Activated naive CD4-positive, alpha-beta T cell treated with anti-CD3 and anti-CD28 coated beads, Interleukin-2, amount 50 U/mL, for 24 hours (primary cell): Measurements from ENCODE around the gene CRHR1.

ENCODE experiments used
- H3K27ac Mint-ChIP-seq: one replicate; pipeline ENCODE4 v1.8.0; 2021; ENCODE audit warnings: mild to moderate bottlenecking, mixed read lengths
- H3K27me3 Mint-ChIP-seq: one replicate; pipeline ENCODE4 v1.8.0; 2021; ENCODE audit warnings: mixed read lengths
- H3K36me3 Mint-ChIP-seq: one replicate; pipeline ENCODE4 v1.8.0; 2021; ENCODE audit warnings: mixed read lengths
- H3K4me1 Mint-ChIP-seq: one replicate; pipeline ENCODE4 v1.8.0; 2021; ENCODE audit warnings: mixed read lengths
- H3K4me3 Mint-ChIP-seq: one replicate; pipeline ENCODE4 v1.8.0; 2021; ENCODE audit warnings: mild to moderate bottlenecking, mixed read lengths
- H3K9me3 Mint-ChIP-seq: one replicate; pipeline ENCODE4 v1.8.0; 2021; ENCODE audit warnings: mixed read lengths

The CRHR1 gene

DNA sequence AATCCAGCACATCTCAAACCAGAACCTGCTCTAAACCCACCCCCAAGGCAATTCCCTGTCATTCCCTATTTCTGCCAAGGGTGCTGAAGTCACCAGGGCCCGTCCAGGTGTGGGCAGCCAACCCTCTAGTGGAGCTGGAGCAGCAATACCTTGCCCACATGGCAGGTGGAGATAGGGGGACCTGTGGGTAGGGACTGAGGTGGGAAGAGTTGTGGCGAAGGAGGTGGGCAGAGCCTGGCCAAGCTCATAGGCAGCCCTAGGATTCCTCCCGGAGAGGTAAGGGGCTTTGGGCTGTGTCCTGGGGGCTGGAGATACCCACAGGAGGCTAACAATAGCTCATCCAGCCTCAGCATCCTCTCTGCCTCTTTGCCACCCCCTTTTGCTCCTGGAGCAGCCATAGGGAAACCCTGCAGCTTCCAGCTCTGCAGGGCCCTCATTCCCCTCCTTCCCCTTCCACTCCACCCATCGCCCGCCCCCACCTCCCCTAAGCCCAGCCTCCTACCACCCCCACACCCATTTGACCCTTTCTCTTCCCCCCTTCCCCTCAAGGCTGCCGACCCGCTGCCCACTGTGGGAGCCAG, 30.4 kb upstream of the CRHR1 start:
- Mint-ChIP-seq H3K4me1 (no peaks in the 10 kb centered on the region), H3K27ac (no peak overlapping the region), H3K27me3 (peaks cover 11% of the 10 kb centered on the region), H3K9me3 (no peaks in the 10 kb centered on the region), H3K4me3 (no peak overlapping the region), H3K36me3 (no peaks in the 10 kb centered on the region)

DNA sequence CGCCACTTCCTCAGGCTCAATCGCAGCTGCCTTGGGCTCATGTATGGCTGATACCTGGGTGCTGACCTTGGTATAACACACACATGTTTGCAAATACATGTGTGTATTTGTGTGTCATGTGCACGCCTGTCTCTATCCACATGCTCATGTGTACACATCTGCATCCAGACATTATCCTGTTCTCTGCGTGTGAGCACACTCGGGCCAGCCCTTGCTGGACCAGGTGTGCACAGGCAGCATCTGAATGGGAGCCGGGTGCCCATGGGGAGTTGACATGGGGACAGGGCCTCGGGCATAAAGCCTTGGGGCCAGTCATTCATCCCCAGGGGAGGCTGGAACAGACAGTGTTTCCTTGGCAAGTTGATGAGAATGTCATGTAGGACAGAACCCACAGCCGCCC, 29.1 kb upstream of the CRHR1 start:
- no peaks in the 10 kb centered on the region for H3K36me3 Mint-ChIP-seq
- no peaks in the 10 kb centered on the region for H3K4me1 Mint-ChIP-seq
- H3K4me3 Mint-ChIP-seq = no peak overlapping the region
- H3K9me3 Mint-ChIP-seq = no peaks in the 10 kb centered on the region
- H3K27me3 Mint-ChIP-seq = peaks cover 9% of the 10 kb centered on the region
- no peak overlapping the region for H3K27ac Mint-ChIP-seq

DNA sequence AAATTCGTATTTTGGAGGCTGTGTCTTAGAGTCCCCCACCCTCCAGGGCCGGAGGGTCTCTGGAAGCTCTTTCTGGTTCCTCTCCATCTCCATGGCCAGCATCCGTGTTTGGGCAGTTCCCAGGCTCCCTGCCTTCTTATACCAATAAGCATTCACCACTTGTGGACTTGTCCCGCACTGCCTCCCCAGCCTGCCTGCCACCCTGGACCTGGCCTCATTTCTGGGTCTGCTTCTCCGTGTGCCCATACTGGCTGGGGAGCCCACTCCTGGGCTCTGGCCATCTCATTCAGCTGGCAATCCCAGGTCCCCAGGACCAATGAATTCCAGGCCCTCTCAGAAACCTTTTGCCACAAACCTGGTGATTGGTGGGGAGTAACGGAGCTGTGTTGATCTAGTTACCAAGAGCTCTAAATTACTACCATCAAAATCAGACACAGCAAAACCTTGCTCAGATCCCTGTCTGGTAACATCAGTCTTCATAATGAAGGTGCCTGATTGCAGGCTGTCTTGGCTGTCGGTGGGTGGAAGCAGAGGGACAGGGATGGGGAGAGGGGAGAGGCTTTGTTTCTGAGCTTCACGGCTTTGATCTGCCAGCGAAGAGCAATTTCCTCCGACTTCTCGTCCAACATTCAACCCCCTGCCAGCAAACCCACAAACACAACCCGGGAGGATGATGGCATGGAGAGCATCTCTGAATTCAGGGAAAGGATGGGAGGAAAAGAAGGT, 27.7 kb upstream of the CRHR1 start:
- H3K4me1 Mint-ChIP-seq = no peaks in the 10 kb centered on the region
- H3K27ac Mint-ChIP-seq = no peak overlapping the region
- H3K4me3 Mint-ChIP-seq = no peak overlapping the region
- no peaks in the 10 kb centered on the region for H3K9me3 Mint-ChIP-seq
- no peaks in the 10 kb centered on the region for H3K36me3 Mint-ChIP-seq
- peaks cover 9% of the 10 kb centered on the region for H3K27me3 Mint-ChIP-seq

- Mint-ChIP-seq H3K9me3 (no peaks in the 10 kb centered on the region), H3K36me3 (no peaks in the 10 kb centered on the region), H3K27ac (no peak overlapping the region), H3K4me3 (no peak overlapping the region), H3K27me3 (peaks cover 7% of the 10 kb centered on the region), H3K4me1 (no peaks in the 10 kb centered on the region)
Measured at GRCh38 chr17:45757431-45758218, 26.5 kb upstream of the CRHR1 start.

GRCh38 chr17:45758544-45758943, 25.6 kb upstream of the CRHR1 start:
- H3K4me3 Mint-ChIP-seq = no peak overlapping the region
- no peaks in the 10 kb centered on the region for H3K9me3 Mint-ChIP-seq
- no peaks in the 10 kb centered on the region for H3K36me3 Mint-ChIP-seq
- H3K27ac Mint-ChIP-seq = no peak overlapping the region
- peaks cover 5% of the 10 kb centered on the region for H3K27me3 Mint-ChIP-seq
- H3K4me1 Mint-ChIP-seq = no peaks in the 10 kb centered on the region

DNA sequence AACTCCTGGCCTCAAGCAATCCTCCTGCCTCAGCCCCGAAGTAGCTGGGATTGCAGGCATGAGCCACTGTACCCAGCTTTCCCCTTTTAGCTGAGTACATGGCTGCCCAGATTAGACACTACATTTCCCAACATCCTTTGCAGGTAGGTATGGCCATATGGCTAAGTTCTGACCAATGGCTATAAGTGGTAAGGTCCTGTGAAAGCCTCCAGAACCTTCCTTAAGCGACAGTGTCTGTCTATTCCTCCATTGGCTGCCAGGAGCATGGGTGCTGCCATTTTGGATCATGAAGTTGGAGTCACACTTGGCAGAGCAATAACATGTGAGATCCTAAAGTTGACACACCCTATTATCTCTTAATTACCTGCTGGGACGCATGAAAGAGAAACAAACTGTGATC, 24.4 kb upstream of the CRHR1 start:
- Mint-ChIP-seq H3K4me1 (no peaks in the 10 kb centered on the region), H3K9me3 (no peaks in the 10 kb centered on the region), H3K36me3 (no peaks in the 10 kb centered on the region), H3K27me3 (peaks cover 7% of the 10 kb centered on the region), H3K27ac (no peak overlapping the region), H3K4me3 (no peak overlapping the region)

DNA sequence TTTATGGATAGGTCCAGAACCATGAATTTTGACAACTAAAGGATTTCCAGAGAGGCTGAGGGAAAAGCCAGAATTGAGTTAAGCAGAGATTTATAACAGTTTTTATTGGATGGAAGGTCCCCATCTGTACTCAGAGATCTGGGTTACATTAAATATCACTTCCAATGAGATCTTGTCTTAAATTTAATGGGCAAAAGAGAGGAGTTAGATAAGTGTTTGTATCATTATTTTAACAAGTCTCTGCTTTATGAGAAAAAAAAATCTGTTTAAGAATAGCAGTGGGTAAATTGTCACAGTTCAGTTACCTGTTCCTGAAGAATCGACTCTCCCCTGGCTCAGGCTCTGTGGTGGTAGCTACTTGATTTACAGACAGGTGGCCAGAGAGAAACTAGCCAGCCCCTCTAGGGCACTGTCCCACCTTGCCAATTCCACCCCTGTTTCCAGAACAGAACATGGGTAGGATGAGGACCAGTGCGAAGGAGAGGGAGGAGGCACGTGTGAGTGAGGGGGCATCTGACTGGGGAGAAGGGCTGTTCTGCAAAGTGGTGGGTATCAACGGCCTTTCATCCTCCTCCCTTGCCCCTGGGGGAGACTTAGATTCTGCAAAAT, 22.1 kb upstream of the CRHR1 start:
- Mint-ChIP-seq H3K27ac (no peak overlapping the region), H3K9me3 (no peaks in the 10 kb centered on the region), H3K4me1 (no peaks in the 10 kb centered on the region), H3K36me3 (no peaks in the 10 kb centered on the region), H3K4me3 (no peak overlapping the region), H3K27me3 (peaks cover 5% of the 10 kb centered on the region)

GRCh38 chr17:45763182-45763581, 20.9 kb upstream of the CRHR1 start:
- no peaks in the 10 kb centered on the region for H3K4me1 Mint-ChIP-seq
- no peak overlapping the region for H3K27ac Mint-ChIP-seq
- no peaks in the 10 kb centered on the region for H3K9me3 Mint-ChIP-seq
- H3K36me3 Mint-ChIP-seq = no peaks in the 10 kb centered on the region
- no peak overlapping the region for H3K4me3 Mint-ChIP-seq
- peaks cover 5% of the 10 kb centered on the region for H3K27me3 Mint-ChIP-seq

DNA sequence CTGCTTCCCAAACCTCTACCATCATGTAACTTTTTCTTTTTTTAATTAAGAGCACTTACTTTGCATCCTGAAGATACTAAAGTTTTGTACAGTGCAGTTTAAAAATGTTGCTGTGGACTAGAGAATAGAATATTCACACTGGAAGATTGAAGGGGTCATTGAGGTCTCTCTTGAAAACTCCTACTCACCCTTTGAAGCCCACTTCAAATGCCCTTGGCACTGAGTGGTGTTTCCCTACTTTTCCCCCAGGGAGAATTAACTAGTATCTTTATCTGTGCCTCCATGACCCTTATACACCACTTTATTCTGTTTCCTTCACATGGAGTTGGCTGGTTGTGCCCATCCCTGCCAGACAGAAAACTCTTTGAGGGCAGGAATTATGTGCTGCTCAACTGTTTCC, 19.6 kb upstream of the CRHR1 start:
- Mint-ChIP-seq H3K4me1 (no peaks in the 10 kb centered on the region), H3K9me3 (no peaks in the 10 kb centered on the region), H3K27ac (no peak overlapping the region), H3K4me3 (no peak overlapping the region), H3K36me3 (no peaks in the 10 kb centered on the region), H3K27me3 (peaks cover 5% of the 10 kb centered on the region)

- Mint-ChIP-seq H3K4me3 (no peak overlapping the region), H3K27me3 (peaks cover 8% of the 10 kb centered on the region), H3K9me3 (no peaks in the 10 kb centered on the region), H3K27ac (no peak overlapping the region), H3K36me3 (no peaks in the 10 kb centered on the region), H3K4me1 (no peaks in the 10 kb centered on the region)
Measured at GRCh38 chr17:45768000-45768399, 16.1 kb upstream of the CRHR1 start.

DNA sequence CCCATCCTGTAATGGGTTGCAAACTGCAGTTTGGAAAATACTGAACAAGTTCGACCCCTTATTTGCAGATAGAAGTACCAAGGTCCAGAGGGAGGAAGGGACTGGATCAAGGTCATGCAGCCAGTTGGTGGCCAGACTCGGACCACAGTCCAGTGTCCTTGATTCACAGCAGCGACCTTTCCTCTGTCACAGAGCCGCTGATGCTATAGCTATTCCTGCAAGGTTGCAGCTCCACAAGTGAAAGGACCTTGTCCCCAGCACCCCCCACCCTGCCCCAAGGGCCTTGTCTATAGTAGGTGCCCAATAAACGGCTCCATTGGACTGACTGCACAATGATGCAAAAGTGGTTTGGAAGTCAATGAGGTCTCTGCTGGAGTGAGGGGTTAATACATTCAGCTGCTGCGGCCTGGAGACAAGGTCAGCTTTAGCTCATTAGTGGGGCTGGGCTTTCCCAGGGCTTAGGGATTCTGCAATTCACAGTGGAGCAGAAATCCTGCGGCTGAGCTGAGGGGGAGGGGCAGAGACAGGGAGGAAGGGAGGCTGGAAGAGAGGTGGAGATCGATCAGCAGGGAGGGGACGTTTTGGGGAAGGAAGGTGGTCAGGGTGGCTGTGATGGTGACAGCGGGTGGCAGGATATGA, 13.4 kb upstream of the CRHR1 start:
- Mint-ChIP-seq H3K27me3 (peaks cover 8% of the 10 kb centered on the region), H3K27ac (no peak overlapping the region), H3K4me3 (no peak overlapping the region), H3K36me3 (no peaks in the 10 kb centered on the region), H3K9me3 (no peaks in the 10 kb centered on the region), H3K4me1 (no peaks in the 10 kb centered on the region)

GRCh38 chr17:45771271-45771959, 12.7 kb upstream of the CRHR1 start:
- no peak overlapping the region for H3K27ac Mint-ChIP-seq
- peaks cover 9% of the 10 kb centered on the region for H3K27me3 Mint-ChIP-seq
- H3K36me3 Mint-ChIP-seq = no peaks in the 10 kb centered on the region
- H3K4me1 Mint-ChIP-seq = no peaks in the 10 kb centered on the region
- no peaks in the 10 kb centered on the region for H3K9me3 Mint-ChIP-seq
- H3K4me3 Mint-ChIP-seq = no peak overlapping the region

DNA sequence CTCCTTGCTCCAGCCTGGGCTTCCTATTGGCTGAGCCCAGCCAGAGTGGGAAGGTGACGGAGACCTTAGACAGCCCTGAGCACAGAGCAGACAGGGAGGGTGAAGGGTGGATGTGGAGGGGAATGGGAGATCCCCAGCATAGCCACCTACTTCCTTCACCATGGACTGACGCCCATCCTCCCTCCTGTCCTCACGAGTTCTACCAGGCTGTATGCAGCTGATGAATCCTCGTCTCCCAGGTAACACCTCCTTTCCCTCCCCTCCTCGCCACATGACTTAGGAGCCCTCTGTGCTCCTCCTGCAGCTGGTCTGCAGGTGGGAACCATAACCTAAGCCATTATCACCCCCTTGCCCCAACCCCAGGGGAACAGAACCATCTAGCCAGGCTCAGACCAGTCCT, 9.0 kb upstream of the CRHR1 start:
- H3K4me1 Mint-ChIP-seq = no peaks in the 10 kb centered on the region
- no peak overlapping the region for H3K4me3 Mint-ChIP-seq
- H3K36me3 Mint-ChIP-seq = no peaks in the 10 kb centered on the region
- no peaks in the 10 kb centered on the region for H3K9me3 Mint-ChIP-seq
- H3K27me3 Mint-ChIP-seq = peaks cover 16% of the 10 kb centered on the region
- H3K27ac Mint-ChIP-seq = no peak overlapping the region

DNA sequence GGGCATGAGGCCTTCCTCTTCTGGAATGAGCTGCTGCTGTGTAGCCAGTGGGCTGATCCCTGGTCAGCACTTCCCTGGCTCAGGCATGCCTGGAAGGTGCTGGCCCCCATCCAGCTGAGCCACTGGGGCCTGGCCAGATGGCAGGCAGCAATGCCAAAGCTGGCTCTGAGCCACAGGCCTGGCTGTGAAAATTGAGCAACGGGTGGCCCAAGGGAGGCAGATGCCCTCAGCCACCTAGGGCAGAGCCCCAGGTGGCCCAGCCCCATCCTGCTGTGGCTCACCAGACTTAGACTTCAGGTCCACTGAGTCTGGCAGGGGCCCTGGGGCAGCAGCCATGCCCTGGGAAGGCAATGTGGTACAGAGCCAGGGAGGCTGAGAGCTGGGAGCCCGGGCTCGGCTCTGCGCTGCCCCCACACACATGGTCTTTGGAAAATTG, 8.5 kb upstream of the CRHR1 start:
- no peaks in the 10 kb centered on the region for H3K4me1 Mint-ChIP-seq
- no peak overlapping the region for H3K27ac Mint-ChIP-seq
- peaks cover 16% of the 10 kb centered on the region for H3K27me3 Mint-ChIP-seq
- H3K9me3 Mint-ChIP-seq = no peaks in the 10 kb centered on the region
- no peak overlapping the region for H3K4me3 Mint-ChIP-seq
- H3K36me3 Mint-ChIP-seq = no peaks in the 10 kb centered on the region

- Mint-ChIP-seq H3K4me1 (no peaks in the 10 kb centered on the region), H3K27me3 (peaks cover 23% of the 10 kb centered on the region)
Measured at GRCh38 chr17:45776896-45777295, 7.2 kb upstream of the CRHR1 start.

More at GRCh38 chr17:45776896-45777295, 7.2 kb upstream of the CRHR1 start:
- no peak overlapping the region for H3K27ac Mint-ChIP-seq
- no peaks in the 10 kb centered on the region for H3K9me3 Mint-ChIP-seq
- no peaks in the 10 kb centered on the region for H3K36me3 Mint-ChIP-seq
- H3K4me3 Mint-ChIP-seq = no peak overlapping the region
